Activated CD8-positive, alpha-beta memory T cell treated with anti-CD3 and anti-CD28 coated beads for 48 hours (primary cell): ENCODE results near the gene ASB6.

ENCODE experiments used
- DNase-seq, 3 experiments: peaks; one replicate each; pipeline ENCODE4 v3.0.0-alpha.2; 2020; ENCODE audit warnings: low read depth in 2 of 3, low spot score in 2 of 3

ASB6 gene

GRCh38 chr9:129641750-129642585 lies at the start of gene ASB6:
Gene ASB6 (minus strand): TSS chr9:129642151. CDS start chr9:129641999, 152 bp downstream.
- DNase-seq = peak; percentile 97 to 100 (median 100)

DNA sequence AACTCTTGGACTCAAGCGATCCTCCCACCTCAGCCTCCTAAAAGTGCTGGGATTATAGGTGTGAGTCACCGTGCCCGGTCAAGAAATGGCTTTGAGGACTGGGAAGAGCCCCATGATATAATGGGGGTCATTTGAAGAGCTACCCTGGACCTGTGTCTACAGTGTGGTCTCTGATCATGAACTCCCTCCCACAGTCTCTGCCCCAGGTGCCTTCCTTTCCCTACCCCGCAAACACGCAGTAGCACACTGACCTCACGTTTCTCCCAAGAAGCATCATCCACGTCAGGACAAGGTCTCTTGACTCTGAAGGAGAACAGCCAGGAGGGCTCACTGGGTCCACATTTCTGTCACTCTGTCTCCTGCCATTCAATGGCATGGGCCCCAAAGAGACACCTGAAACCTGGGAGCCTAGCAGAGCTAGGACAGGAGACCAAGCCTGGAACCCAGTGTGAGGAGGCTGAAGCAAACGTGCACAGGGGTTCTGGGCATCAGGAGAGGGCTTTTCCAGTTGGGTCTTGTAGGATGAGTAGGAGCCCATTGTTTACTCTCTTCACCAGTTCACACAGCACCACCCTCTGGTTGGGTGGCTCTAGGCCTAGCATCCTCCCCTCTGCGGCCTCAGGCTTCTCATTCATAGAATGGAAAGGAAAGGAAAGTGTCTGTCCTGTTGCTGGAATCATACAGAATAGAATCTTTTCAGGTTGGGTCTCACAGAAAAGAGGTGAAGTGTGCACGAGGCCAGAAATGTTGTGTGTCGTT lies 46.5 kb upstream of the ASB6 start:
- DNase-seq = no peak

GRCh38 chr9:129687391-129687790 lies 45.4 kb upstream of the ASB6 start:
- DNase-seq = no peak

GRCh38 chr9:129686736-129687135 lies 44.8 kb upstream of the ASB6 start:
- no peak for DNase-seq

DNA sequence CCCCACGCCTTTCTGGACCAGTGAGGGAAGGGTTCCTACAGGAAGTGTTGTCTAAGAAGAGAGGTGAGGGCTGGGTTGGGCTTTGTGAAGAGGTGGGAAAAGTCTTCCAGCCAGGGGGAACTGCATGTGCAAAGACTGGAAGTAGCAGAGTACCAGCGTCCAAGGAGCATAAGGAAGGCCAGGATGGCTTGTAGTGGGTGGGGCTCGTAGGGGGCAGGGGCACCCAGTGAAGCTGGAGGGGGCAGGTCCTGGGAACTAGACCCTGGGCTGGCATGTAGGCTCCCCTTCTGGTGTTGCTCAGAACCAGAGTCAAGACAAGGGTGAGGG lies 43.9 kb upstream of the ASB6 start:
- DNase-seq = no peak

DNA sequence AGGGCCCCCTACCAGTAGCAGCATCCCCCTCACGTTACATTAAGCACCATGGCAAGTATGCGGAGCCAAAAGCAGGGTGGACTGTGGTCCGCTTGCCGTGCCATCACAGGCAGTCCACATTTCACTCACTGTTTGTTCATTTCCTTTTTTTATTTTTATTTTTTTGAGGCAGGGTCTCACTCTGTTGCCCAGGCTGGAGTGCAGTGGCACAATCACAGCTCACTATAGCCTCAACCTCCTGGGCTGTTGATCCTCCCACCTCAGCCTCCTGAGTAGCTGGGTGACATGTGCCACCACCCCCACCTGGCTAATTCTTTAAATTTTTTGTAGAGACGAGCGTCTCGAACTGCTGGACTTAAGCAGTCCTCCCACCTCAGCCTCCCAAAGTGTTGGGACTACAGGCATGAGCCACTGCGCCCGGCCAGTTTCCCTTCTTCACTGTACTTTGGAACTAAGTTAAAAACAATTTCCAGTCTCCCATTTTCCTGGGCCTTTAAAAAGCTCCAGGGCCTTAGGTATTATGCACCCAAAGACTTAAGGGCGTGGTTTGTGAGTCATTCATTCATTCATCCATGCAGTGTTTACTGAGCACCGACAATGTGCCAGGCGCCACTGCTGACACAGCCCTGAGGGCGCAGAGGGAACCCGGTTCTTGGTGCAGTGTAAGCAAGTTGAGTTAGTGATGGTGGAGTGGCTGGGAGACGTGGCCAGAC lies 43.4 kb upstream of the ASB6 start:
- no peak for DNase-seq

- no peak for DNase-seq
These were observed 40.4 kb upstream of the ASB6 start for GRCh38 chr9:129682381-129682780.

- no peak for DNase-seq
These were observed 40.0 kb upstream of the ASB6 start for GRCh38 chr9:129681924-129682323.

DNA sequence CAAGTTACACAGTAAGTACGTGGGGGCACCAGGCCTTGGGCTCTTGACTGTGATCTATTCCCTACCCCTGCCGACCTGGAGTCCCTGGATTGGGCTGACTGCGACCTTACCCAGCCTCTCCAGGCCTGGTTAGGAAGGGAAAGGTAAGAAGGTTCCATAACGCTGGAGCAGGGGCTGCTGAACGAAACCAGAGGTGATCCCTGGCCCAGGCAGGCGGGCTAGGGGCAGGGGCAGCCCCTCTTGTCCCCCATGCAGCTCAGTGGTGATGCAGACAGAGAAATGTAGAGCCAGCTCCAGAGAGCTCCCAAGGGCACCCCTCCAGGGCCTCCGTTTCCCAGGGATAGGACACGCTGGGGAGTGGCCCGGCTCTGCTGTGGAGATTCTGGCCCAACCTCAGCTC lies 37.6 kb upstream of the ASB6 start:
- no peak for DNase-seq

DNA sequence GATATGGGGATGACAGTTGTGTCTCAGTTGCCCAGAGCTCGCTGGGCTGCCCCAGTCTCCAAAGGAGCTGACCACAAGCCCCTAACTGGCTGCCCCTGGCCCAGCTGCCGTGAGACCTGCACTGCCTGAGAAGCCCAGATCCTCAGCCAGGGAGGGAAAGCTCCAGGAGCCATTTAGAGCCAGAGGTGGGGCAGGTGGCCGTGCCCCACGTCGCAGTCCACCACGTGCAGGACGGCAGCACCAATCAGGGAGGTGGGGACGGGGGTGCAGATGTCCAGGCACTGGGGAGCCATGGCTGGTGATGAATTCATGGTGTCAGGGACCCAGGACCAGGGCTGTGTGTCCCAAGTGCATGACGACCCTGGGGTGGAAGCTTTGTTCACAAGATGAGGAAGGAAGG lies 36.9 kb upstream of the ASB6 start:
- DNase-seq = no peak

- DNase-seq = no peak
These were observed 35.5 kb upstream of the ASB6 start for GRCh38 chr9:129677456-129677855.

DNA sequence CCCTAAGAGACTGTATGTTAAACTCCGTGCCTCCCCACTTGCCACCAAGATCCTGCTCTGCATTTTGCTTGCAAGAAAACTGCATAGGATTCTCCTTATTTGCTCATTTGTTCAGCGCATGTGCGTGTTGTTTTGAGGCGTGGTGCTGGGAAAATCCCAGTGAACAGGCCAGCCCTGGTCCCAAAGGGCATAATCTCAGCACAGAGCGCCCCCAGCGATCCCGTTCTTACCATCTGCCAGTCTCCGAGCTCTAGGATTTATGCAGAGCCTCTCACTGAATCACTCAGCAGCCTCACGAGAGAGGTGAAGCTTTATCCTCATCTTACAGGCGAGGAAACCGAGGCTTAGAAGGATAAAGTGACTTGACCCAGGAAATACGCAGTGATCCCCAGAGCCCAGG lies 35.0 kb upstream of the ASB6 start:
- no peak for DNase-seq

DNA sequence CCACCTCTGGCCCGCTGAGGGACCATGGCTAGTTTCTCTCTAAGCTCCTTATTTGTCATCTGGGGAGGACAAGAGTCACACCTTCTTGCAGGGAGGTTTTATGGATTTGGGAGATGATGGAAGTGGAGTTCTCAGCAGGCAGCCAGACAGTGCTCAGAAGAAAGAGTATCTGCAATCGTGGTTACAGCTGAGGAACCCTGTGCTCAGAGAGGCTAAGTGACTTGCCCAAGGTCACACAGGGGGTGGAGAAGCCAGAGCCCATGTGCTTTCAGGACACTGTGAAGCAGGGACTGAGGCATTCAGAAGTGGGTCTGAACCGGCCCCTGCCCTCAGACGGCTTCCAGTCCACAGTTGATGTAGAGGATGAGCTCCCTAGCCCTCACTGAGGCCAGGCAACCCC lies 34.3 kb upstream of the ASB6 start:
- DNase-seq = no peak

DNA sequence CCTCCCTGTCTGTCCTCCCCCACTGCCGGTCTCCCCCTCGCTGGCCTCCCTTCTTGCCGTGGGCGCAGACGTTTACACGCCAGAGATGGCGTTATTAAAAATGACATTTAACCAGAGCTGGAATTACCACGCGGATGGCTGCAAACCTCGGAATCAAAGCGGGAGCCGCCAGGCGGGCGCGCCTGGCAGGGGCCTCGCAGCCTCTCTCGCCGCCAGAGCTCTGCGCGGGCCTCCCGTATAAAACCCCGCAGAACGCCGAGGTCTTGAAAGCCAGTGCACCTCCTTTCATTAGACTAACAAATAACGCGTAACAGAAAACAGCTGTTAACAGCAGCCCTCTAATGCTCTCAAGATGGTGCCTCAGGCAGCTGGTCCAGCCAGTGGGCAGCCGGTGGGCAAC lies 33.7 kb upstream of the ASB6 start:
- no peak for DNase-seq

- no peak for DNase-seq
These were observed 32.3 kb upstream of the ASB6 start for GRCh38 chr9:129674229-129674628.

GRCh38 chr9:129673602-129674001 lies 31.7 kb upstream of the ASB6 start:
- DNase-seq = no peak

DNA sequence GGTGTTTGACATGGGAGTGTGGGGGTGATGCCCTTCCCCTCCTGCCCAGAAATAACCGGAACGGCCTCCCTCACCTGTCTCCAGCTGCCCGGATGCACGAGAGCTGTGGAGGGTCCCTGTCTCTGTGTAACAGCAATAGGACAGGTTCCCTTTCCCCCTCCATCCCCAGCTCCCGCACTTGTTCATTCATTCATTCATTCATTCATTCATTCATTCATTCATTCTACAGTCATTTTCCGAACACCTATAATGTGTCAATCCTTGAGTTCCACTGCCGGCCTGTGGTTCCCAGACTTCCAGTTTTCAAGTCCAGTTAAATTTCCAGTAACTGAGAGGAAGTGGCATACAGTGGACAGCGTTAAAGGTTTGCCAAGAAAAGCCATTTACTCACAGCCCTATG lies 30.8 kb upstream of the ASB6 start:
- no peak for DNase-seq

- no peak for DNase-seq
These were observed 29.6 kb upstream of the ASB6 start for GRCh38 chr9:129671519-129671918.

DNA sequence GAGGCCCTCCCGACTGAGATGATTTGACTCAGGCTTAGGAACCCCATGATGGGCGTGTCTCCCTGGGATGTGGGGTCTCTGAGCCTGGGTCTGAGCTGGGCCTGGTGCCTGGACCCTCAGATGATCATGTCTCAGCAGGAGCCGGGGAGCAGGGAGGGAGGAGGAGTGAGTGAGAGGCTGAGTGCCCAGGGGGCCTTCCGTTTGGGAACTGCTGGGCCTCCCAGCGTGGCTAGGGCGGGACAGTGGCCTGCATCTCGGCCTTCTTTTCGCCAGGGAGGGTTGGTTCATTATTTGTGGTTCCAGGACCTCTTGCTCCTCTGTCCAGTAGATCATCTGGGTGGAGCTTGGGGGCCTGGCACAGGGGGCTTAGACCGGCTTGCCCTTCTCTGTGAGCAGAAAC lies 29.1 kb upstream of the ASB6 start:
- no peak for DNase-seq

DNA sequence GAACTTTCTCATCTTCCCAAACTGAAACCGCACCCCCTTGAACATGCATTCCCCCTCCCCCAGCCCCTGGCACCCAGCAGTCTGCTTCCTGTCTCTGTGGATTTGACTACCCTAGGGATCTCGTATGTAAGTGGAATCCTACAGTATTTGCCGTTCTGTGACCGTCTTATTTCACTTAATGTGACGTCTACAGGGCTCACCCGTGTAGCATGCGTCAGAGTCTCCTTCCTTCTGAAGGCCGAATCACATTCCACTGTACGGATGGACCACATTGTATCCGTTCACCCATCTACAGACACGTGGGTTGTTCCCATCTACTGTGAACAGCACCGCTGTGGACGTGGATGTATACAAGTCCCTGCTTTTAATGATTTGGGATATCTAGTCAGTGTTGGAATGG lies 28.0 kb upstream of the ASB6 start:
- no peak for DNase-seq

GRCh38 chr9:129669141-129669718 lies 27.3 kb upstream of the ASB6 start:
- no peak for DNase-seq

GRCh38 chr9:129667850-129668249 lies 25.9 kb upstream of the ASB6 start:
- DNase-seq = no peak
